Measurements from ENCODE around the gene HES2.

Gene HES2

DNA sequence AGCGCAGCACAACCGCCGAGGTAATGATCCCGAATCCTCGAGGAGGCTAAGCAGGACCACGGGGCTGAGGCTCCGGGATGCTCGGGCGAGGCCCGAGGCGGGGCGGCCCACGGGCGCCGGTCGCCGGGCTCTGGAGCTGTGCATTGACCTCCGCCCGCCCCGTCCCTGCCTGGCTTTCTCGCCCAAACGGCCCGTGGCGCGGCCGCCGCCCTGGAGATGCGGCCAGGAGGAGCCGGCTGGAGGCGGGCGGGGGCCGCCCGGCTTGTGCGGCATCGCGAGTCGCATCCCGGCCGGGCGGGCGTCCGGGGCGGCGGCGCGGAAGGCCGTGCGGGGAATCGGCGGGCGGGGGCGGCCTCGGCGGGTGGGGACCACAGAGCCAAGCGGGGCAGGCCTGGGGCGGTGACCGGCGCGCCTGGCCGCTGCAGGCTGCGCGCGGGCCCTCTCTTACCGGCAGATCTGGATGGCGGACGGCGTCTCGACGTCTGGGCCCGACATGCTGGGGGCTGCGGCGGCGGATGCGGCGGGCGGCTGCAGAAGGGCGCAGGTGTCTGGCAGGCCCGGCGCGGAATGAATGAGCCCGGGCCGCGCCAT, 26.8 kb downstream of the HES2 start:
- DNase-seq (ENCODE audit: low read depth, low spot score), result no peak
- Histone ChIP-seq H3K9me3 (ENCODE audit: low read depth, low read length) (no peaks in the 10 kb centered on the region), H3K4me3 (peak overlapping the region; percentile 88), H3K9ac (ENCODE audit: insufficient read length) (peak overlapping the region; percentile 79), H3K27ac (no peak overlapping the region), H3K36me3 (ENCODE audit: insufficient read depth, low read length) (no peaks in the 10 kb centered on the region)
- TF ChIP-seq EZH2 (IDR thresholded peaks at IDR 0.05), result no peak
- TF ChIP-seq POLR2AphosphoS5 (IDR thresholded peaks at IDR 0.05; ENCODE audit: borderline replicate concordance, low read depth, low read length), result peak; percentile 53; the same call in 1 of the 2 replicates

DNA sequence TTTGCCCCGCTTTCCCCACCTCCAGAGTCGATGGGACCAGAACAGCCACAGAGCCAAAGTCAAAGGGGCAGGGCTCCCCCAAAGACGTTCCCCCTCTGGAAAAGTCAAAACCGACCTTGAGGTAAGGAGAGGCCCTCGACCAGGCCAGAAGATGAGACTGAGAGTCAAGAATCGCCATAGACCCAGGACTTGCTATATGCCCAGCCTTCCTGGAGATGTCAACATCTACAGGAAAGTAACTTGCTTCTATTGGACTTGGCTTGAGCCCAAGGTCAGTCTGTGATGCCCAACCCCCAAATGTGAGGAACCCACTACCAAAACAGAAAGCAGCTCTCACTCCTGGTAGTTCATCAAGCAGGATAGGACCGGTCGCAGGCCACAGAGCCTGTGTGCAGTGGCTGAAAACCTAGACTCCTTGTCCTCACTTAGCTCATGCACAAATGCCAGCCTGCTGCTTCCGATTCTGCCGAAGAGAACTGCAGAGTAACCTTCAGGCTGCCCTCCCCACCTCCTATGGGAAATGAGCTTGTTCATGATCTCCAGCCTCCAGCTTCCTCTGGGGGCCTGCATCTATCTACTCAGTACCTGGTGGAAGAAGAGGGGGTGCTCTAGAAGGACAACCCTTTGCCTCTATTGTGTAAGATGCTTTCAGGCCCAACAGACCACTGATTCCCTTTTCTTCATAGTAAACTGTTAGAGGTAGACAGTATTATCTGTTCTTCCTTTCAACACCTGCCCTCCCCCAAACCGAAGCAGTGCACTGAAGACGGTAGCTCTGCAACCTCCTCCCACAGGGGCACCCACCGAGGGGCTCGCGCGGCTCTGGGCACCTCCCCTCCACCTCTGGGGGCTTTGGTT, 27.5 kb downstream of the HES2 start:
- Histone ChIP-seq H3K27ac (no peak overlapping the region), H3K36me3 (ENCODE audit: insufficient read depth, low read length) (no peaks in the 10 kb centered on the region), H3K4me3 (peak overlapping the region; percentile 88), H3K9me3 (ENCODE audit: low read depth, low read length) (no peaks in the 10 kb centered on the region), H3K9ac (ENCODE audit: insufficient read length) (peak overlapping the region; percentile 79)
- no peak for DNase-seq (ENCODE audit: low read depth, low spot score)
- TF ChIP-seq EZH2 (IDR thresholded peaks at IDR 0.05) (no peak), POLR2AphosphoS5 (IDR thresholded peaks at IDR 0.05; ENCODE audit: borderline replicate concordance, low read depth, low read length) (no peak), FOXP2 (optimal IDR thresholded peaks at IDR 0.05; ENCODE audit: control extremely low read depth, extremely low read length, insufficient read depth) (no peak)

DNA sequence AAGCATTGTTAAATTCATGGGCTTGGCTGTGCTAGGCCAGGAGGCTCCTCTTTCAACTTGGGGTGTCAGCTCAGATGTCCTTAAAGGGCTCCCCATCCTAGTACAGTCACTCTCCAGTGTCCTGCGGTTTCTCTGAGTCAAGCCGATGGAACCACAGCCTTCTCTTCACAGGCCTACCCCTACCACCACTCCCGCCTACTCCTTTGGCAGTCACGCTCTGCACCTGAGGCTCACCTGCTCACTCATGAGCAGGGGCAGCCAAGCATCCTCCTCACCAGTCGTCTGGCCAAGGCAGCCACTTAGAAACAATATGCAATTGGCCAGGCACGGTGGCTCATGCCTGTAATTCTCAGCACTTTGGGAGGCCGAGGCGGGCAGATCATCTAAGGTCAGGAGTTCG, 29.7 kb downstream of the HES2 start:
- Histone ChIP-seq H3K4me3 (no peak overlapping the region), H3K27ac (no peak overlapping the region), H3K9me3 (ENCODE audit: low read depth, low read length) (no peaks in the 10 kb centered on the region), H3K9ac (ENCODE audit: insufficient read length) (no peak overlapping the region), H3K36me3 (ENCODE audit: insufficient read depth, low read length) (no peaks in the 10 kb centered on the region)
- TF ChIP-seq POLR2AphosphoS5 (IDR thresholded peaks at IDR 0.05; ENCODE audit: borderline replicate concordance, low read depth, low read length) (no peak), FOXP2 (optimal IDR thresholded peaks at IDR 0.05; ENCODE audit: control extremely low read depth, extremely low read length, insufficient read depth) (no peak), EZH2 (IDR thresholded peaks at IDR 0.05) (no peak)
- DNase-seq (ENCODE audit: low read depth, low spot score), result no peak

DNA sequence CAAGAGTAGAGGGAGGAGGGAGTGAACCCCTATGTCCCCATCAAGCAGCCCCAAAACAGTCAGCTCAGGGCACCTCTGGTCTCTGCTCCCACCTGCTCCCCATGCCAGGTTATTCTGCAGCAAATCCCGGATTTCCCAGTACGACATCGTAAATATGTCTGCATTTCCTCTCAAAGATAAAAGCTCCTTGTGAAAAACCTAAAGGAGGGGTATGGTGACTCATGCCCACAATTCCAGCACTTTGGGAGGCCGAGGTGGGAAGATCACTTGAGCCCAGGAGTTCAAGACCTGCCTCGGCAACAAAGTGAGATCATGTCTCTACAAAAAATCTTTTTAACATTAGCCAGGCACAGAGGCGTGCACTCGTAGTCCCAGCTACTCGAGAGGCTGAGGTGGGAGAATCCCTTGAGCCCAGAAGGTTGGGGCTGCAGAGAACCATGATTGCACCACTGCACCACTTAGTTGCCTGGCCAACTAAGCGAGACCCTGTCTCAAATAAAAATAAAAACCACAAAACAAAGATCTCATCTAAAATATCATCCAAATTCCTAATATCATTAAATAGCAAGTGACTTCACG, 33.3 kb downstream of the HES2 start:
- no peak for DNase-seq (ENCODE audit: low read depth, low spot score)
- no peaks in the 10 kb centered on the region for H3K9me3 ChIP-seq (ENCODE audit: low read depth, low read length)
- H3K4me3 ChIP-seq, result no peak overlapping the region
- TF ChIP-seq POLR2AphosphoS5 (IDR thresholded peaks at IDR 0.05; ENCODE audit: borderline replicate concordance, low read depth, low read length) (no peak), FOXP2 (optimal IDR thresholded peaks at IDR 0.05; ENCODE audit: control extremely low read depth, extremely low read length, insufficient read depth) (no peak), EZH2 (IDR thresholded peaks at IDR 0.05) (no peak)
- H3K9ac ChIP-seq (ENCODE audit: insufficient read length), result no peak overlapping the region
- H3K36me3 ChIP-seq (ENCODE audit: insufficient read depth, low read length), result no peaks in the 10 kb centered on the region
- H3K27ac ChIP-seq, result no peak overlapping the region

DNA sequence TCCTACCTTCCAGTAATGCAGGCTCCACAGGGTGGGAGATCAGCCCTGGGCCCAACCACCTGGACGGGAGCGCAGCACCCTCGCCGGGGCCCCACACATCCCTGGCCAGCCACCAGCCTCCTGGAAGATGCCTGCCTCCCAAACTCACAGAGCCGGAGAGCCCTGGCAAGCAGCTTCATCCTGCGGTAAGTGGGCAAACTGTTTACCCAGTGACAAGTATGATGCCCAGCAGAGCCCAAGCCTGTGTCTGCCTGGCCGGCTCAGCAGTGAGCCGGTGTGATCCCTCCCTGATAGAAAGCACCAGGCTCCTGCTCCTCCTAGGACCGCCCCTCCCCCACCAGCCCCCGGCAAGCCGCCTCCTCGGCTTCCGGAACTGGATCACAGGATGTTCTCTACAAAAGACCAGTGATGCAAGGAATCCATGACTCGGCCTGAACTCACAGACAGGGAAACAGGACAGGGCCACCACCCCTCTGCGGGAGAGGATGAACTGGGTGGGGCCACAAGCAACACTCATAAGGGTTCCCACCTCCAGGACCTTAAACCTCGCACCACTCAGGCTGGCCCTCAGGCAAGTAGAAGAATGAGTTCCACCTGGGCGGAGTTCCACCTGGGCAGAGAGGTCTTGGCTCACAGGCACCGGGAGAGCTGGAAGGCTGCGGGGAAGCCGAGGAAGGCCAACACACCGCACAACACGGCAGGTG, 34.1 kb downstream of the HES2 start:
- H3K27ac ChIP-seq, result no peak overlapping the region
- DNase-seq (ENCODE audit: low read depth, low spot score), result no peak
- H3K4me3 ChIP-seq, result no peak overlapping the region
- no peaks in the 10 kb centered on the region for H3K36me3 ChIP-seq (ENCODE audit: insufficient read depth, low read length)
- H3K9me3 ChIP-seq (ENCODE audit: low read depth, low read length), result no peaks in the 10 kb centered on the region; the same call in 1 of the 2 replicates
- TF ChIP-seq FOXP2 (optimal IDR thresholded peaks at IDR 0.05; ENCODE audit: control extremely low read depth, extremely low read length, insufficient read depth) (no peak), POLR2AphosphoS5 (IDR thresholded peaks at IDR 0.05; ENCODE audit: borderline replicate concordance, low read depth, low read length) (no peak), EZH2 (IDR thresholded peaks at IDR 0.05) (no peak)
- H3K9ac ChIP-seq (ENCODE audit: insufficient read length), result no peak overlapping the region

DNA sequence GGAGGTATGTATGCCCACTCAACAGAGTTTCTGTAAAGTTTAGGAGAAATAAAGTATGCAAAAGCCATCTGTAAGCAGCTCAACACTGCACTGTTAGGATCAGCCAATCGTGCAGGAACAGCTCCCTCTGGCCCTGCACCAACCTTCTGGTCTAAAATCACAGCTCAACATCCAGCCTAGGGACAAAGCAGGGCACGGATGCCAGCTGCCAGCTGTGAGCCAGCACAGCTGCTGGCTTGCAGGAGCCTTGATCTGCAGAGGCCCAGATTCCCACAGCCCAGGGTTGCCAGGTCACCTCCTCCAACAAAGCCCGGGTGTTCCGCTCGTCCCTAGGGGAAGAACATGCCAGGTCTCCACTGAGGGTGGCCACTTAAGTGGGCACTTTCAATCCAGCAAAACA, 34.8 kb downstream of the HES2 start:
- no peak for TF ChIP-seq EZH2 (IDR thresholded peaks at IDR 0.05)
- TF ChIP-seq FOXP2 (optimal IDR thresholded peaks at IDR 0.05; ENCODE audit: control extremely low read depth, extremely low read length, insufficient read depth), result no peak
- no peak for TF ChIP-seq POLR2AphosphoS5 (IDR thresholded peaks at IDR 0.05; ENCODE audit: borderline replicate concordance, low read depth, low read length)
- H3K9ac ChIP-seq (ENCODE audit: insufficient read length), result no peak overlapping the region
- DNase-seq (ENCODE audit: low read depth, low spot score), result no peak
- H3K27ac ChIP-seq, result no peak overlapping the region
- H3K9me3 ChIP-seq (ENCODE audit: low read depth, low read length), result no peaks in the 10 kb centered on the region; the same call in 1 of the 2 replicates
- H3K36me3 ChIP-seq (ENCODE audit: insufficient read depth, low read length), result no peaks in the 10 kb centered on the region
- no peak overlapping the region for H3K4me3 ChIP-seq

DNA sequence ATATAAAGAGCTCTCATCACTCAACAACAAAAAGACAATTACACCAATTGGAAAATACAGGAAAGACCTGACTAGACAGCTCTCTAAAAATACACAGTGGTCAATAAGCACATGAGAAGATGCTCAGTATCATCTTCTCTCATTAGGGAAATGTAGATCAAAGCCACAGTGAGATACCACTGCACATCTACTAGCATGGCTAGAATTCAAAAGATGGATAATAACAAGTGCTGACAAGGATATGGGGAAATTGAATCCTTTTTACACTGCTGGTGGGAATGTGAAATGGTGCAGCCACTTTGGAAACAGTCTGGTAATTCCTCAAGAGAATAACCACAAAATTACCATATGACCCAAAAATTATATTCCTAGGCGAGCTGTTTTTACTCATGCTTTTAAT, 35.6 kb downstream of the HES2 start:
- Histone ChIP-seq H3K27ac (no peak overlapping the region), H3K9ac (ENCODE audit: insufficient read length) (no peak overlapping the region), H3K36me3 (ENCODE audit: insufficient read depth, low read length) (no peaks in the 10 kb centered on the region), H3K4me3 (no peak overlapping the region), H3K9me3 (ENCODE audit: low read depth, low read length) (no peaks in the 10 kb centered on the region; the same call in 1 of the 2 replicates)
- no peak for DNase-seq (ENCODE audit: low read depth, low spot score)
- TF ChIP-seq EZH2 (IDR thresholded peaks at IDR 0.05) (no peak), POLR2AphosphoS5 (IDR thresholded peaks at IDR 0.05; ENCODE audit: borderline replicate concordance, low read depth, low read length) (no peak), FOXP2 (optimal IDR thresholded peaks at IDR 0.05; ENCODE audit: control extremely low read depth, extremely low read length, insufficient read depth) (no peak)

DNA sequence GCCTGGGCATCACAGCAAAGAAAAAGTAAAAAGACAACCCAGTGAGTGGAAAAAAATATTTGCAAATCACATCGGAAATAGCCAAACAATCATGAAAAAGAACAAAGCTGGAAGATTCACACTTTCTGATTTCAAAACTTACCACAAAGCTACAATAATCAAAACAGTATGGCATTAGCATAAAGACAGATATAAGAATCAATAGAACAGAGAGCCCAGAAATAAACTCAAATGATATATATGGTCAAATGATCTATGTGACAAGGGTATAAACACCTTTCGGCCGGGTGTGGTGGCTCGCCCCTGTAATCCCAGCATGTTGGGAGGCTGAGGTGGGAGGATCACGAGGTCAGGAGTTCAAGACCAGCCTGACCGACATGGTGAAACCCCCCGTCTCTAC, 39.7 kb downstream of the HES2 start:
- Histone ChIP-seq H3K9ac (ENCODE audit: insufficient read length) (no peak overlapping the region), H3K36me3 (ENCODE audit: insufficient read depth, low read length) (no peaks in the 10 kb centered on the region), H3K9me3 (ENCODE audit: low read depth, low read length) (no peaks in the 10 kb centered on the region; the same call in 1 of the 2 replicates), H3K27ac (no peak overlapping the region), H3K4me3 (no peak overlapping the region)
- TF ChIP-seq FOXP2 (optimal IDR thresholded peaks at IDR 0.05; ENCODE audit: control extremely low read depth, extremely low read length, insufficient read depth) (no peak), POLR2AphosphoS5 (IDR thresholded peaks at IDR 0.05; ENCODE audit: borderline replicate concordance, low read depth, low read length) (no peak), EZH2 (IDR thresholded peaks at IDR 0.05) (no peak)
- DNase-seq (ENCODE audit: low read depth, low spot score), result no peak

Data from SK-N-MC (cell line).